Measurements from ENCODE around the gene DEDD.

The DEDD gene

GRCh38 chr1:161072751-161073449 lies 59.6 kb downstream of the DEDD start:
- no peaks in the 10 kb centered on the region for H3K9me3 ChIP-seq (ENCODE audit: severe bottlenecking)
- no peaks in the 10 kb centered on the region for H3K36me3 ChIP-seq
- no peak for DNase-seq
- no peak overlapping the region for H3K4me3 ChIP-seq (ENCODE audit: low read depth, low read length)
- no peaks in the 10 kb centered on the region for H3K27me3 ChIP-seq (ENCODE audit: insufficient read depth, low read depth, severe bottlenecking)
- H3K27ac ChIP-seq: no peak overlapping the region
- no peak for TF ChIP-seq CTCF (IDR thresholded peaks at IDR 0.05; ENCODE audit: low read depth, low read length)

DNA sequence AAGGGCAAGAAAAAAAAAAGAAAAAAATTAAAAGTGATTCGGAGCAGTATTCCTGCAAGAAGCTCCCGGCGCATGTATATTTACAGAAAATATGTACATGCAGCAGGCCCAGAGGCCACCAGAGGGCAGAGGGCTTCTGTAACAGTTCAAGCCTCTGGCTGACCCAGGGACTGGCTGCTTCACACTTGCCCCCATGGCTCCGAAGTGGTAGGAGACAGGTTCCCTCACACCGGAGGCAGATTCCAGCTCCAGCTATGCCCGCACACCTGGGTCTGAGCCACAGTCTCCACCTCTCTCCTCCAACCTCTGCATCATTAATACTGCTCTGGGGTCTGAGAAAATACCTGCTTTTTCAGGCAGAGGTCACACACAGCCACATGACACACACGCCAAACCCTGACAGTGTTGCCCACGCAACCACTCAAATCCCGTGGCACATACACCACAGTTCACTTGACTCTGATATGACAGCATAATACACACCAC lies 60.5 kb downstream of the DEDD start:
- peak; percentile 84 for DNase-seq
- H3K4me3 ChIP-seq (ENCODE audit: low read depth, low read length): no peak overlapping the region
- H3K27ac ChIP-seq: no peak overlapping the region
- no peaks in the 10 kb centered on the region for H3K27me3 ChIP-seq (ENCODE audit: insufficient read depth, low read depth, severe bottlenecking)
- H3K9me3 ChIP-seq (ENCODE audit: severe bottlenecking): no peaks in the 10 kb centered on the region
- H3K36me3 ChIP-seq: no peaks in the 10 kb centered on the region
- TF ChIP-seq CTCF (IDR thresholded peaks at IDR 0.05; ENCODE audit: low read depth, low read length): peak; percentile 86
